ENCODE results near the gene MCM7.
"Not testable (repeated sequence)": the region's sequence is repeated elsewhere in the genome, so short reads cannot be mapped to it uniquely, and the experiment has no call there.

MCM7 gene
- total RNA-seq, result 79.2 to 130 (median 96.7) reads per million in 4 donors

DNA sequence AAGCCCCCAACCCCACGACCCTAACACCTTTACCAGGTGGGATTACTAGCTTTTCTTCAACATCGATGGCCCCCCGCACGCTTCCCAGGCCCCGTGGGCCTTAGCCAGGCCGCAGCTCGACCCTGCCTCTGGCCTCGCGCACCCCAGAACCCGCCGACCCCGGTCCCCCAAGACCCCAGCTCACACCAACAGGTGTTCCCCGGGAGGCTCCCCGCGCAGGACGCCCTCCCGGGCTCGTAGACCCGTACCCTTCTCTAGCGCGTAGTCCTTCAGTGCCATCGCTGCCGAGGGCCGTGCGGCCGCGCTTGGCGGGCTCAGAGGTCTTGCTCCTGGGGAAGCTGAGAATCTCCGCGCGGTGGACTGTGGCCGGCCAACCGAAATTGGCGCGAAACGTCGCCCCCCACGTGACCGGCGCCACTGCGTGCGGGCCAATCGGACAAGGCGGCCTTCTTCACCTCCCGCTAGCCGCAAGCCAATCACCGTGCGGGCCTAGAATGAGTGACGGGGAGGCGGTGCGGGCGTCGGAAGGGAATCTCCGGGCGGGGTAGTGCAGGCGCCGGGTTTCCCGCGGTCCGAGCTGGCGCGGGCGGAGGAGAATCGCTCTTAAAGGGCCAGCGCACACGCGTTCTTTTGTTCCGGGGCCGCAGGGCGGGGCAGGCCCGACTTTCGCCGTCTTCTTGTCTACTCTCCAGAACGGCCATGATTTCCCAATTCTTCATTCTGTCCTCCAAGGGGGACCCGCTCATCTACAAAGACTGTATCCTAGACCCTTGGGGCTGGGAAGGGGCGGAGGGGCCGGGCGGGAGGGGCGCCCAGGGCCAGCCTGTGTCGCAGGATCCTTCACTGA, at the start of gene MCM7, which contains the start of gene AP4M1:
MCM7 (minus strand) TSS at position 382 of the 847 bp plus-strand sequence; CDS start at position 279, 103 bp downstream.
AP4M1 (plus strand) TSS at position 628 of the 847 bp plus-strand sequence; CDS start at position 700, 72 bp downstream.
- DNase-seq, result peak; percentile 93 to 99 (median 94)

DNA sequence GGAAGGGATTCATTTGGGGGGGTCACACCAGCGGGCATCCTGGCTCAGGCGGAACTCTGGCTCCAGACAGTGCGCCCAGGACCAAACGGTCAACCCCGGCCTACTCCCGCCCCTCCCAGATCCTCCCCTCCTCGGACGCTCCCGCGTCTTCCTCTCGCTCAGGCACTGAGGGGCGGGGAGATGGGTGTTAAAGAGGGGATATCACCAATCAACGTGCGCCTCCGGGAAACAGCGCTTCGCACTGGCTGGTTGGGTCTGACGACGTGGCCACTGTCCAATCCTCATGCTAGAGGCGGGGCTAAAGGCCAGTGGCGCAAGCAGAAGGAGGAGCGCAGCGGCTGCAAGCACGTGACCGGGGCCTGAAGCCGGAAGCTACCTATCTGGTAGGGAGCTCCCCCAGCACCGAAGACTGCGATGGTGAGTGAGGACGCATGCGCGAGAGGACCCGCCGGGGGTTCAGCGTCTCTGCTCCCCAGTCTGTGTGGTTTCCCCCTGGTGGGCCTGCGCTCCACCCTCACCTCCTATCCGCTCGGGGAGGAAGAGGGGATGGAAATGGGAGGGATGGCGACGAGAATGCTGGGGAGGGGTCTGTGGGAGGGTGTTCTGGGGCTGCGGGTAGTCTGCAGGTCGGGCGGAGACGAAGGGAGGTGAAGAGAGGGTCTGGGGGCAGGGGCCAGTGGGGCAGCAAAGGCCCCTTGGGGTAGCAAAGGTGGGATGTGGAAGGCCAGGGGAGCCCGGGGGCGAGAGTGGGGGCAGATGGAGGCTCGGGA, 47.5 kb upstream of the MCM7 start, which contains the start of gene LAMTOR4:
LAMTOR4 (plus strand) TSS at position 360 of the 770 bp plus-strand sequence; CDS start at position 415, 55 bp downstream.
- peak; percentile 97 to 100 (median 98) for DNase-seq

DNA sequence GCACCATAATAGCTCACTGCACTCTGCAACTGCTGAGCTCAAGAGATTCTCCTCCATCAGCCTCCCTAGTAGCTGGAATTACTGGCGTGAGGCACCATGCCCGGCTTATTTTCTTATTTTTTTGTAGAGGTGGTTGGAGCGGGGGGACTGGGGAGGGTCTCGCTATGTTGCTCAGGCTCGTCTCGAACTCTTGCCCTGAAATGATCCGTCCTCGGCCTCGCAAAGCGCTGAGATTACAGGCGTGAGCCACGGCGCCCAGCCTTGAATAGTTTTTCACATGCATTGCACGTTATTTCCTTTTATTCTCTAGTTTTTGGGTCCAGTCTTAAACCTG, 47.0 kb upstream of the MCM7 start:
- DNase-seq, result no peak

DNA sequence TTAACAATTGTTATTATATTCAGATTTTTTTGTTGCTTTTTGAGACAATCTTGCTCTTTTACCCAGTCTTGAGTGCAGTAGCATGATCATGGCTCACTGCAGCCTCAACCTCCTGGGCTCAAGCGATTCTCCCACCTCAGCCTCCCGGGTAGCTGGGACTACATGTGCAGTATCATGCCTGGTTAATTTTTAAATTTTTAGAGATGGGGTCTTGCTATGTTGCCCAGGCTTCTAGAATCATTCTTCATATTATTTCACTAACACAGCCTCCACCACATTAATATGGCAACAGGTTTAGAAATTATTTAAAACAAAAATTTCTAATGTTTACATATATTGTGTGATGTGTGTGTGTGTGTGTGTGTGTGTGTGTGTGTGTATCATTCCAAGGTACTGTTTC, 46.1 kb upstream of the MCM7 start:
- DNase-seq, result no peak

DNA sequence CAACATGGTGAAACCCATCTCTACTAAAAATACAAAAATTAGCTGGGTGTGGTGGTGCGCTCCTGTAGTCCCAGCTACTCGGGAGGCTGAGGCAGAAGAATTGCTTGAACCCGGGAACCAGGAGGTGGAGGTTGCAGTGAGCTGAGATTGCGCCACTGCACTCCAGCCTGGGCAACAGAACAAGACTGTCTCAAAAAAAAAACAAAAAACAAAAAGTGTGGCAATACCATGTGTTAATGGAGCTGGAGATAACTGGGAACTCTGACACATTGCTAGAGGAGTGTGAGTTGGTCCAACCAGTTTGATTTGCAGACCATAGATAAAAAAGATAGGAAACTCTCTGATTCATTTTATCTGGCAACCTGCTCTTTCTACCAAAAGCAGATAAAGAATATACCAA, 45.2 kb upstream of the MCM7 start:
- not testable (repeated sequence) for DNase-seq

DNA sequence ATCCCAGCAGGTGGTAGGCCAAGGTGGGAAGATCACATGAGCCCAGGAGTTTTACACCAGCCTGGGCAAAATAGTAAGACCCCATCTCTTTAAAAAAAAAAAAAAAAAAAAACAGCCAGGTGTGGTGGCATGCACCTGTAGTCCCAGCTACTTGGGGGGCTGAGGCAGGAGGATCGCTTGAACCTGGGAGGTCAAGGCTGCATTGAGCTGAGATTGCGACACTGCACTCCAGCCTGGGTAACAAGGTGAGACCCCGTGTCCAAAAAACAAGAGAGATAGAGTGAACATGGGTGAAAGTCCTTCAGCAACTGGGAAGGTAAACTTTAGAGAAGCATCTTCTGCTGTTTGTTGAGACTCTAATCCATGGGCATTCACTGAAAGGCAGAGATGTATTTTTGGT, 41.3 kb upstream of the MCM7 start:
- DNase-seq, result no peak

DNA sequence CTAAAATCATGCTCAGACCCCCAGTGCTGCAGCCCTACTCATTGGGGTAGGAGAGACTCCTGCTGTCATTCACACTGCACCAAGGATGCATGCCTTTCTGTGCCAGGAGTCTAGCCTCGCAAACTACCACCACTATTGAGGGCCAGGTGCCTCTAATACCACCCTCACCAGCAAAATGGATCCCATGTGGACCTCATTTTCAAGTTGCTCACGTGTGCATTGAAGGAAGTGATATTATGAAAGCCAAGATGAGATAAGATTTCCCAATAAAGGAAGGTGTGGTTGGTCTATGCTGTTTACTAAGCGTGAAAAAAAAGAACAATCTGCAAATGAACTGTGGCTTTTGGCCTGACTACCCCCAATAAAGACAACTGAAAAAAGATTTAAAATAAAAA, 40.4 kb upstream of the MCM7 start:
- DNase-seq, result no peak

DNA sequence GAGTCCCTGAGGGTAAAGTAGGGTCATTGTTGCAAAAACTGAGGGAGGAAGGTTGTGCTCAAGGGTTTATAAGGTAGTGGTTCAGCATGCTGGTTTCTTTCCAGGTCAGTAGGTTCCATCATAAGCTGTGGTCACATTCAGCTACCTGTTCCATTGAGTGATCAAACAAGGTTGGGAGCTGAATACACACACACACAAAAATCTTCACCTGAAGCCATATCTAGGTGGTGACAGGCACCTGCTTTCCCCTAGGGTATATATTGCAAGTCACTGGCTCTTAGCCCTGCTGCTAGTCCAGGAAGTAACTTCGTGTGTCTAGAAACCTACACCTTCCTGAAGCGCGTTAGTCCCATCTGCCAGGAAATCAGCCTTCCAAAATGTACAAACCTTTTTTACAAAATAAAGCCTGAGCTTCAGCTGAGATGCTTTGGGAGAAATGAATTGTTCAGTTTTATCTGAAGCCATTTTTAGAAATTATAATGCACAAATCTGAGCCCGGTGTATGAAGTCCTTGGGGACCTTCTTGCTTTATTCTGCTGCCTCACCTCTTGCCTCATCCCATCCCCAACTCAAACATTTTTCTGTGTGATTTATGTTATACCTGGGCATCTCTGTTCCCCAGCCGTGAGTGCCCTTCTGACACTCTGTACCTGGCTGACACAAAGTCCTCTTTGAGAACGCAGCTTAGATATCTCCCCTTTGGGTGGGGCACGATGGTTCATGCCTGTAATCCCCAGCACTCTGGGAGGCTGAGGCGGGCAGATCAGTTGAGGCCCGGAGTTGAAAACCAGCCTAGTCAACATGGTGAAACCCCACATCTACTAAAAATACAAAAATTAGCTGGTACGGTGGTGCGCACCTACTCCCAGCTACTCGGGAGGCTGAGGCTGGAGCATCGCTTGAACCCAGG, 36.9 kb upstream of the MCM7 start:
- DNase-seq, result no peak

DNA sequence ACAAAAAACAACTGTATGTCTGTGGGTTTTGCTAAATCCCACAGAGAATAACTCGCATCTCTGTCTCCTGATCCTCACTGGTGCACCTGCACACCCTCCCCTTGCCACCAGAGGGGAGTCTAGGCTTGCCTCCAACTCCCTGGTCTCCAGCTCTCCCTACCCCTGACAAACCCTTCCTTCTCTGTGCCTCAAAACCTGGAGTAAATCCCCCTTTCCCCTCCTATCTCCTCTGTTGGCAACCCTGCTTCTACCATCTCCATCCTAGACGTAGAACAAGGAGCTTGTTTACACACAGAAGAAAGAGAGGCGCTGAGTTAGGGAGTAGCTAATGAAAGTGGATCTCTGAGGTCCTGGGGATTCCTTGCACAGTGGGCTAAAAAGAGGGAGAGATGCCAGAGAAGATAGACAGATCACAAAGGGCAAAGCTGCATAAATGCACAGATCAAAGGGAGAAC, 31.5 kb upstream of the MCM7 start:
- DNase-seq, result peak in 4 of 5 donors; percentile 46 to 66 (median 54)

DNA sequence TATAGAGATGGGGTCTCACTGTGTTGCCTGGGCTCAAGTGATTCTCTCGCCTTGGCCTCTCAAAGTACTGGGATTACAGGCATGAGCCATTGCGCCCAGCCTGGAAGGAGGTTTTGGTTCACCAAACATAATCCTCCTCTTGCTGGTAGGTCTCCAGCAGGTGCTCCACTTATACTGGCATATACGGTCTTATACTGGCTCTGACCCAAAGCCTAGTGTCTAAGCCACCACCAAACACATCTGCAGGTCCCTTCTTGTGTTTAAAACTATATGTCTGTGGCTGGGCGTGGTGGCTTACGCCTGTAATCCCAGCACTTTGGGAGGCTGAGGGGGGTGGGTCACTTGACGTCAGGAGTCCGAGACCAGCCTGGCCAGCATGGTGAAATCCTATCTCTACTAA, 30.9 kb upstream of the MCM7 start:
- DNase-seq, result no peak

DNA sequence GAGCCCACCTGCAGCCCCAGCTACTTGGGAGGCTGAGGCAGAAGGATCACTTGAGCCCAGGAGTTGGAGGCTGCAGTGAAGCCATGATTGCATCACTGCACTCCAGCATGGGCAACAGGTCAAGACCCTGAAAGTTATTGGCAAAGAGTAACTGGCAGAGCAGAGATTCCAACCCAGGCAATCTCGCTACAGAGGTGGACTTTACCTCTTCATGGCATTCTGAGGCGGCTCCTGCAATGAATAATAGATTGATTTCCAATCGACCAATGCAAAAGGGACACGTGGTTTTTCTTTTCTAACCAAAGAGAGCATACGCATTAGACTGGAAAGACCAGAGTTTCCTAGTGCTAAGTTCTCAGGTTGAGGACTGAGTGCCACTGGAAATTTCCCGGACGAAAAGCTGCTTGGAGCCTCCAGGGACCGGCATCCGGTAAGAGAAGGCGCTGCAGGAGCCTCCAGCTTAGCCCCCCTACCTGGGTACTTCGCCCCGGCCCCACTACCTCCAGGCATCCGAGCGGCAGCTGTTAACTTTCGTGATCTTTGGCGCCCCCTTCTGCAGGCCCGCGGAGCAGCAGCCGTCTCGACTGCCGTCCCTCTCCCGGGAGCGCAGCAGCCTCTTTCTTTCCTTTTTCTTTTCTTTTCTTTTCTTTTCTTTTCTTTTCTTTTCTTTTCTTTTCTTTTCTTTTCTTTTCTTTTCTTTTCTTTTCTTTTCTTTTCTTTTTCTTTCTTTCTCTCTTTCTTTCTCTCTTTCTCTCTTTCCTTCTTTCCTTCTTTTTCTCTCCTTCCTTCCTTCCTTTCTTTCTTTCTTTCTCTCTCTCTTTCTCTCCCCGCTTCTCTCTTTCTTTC, 29.6 kb upstream of the MCM7 start:
- peak; percentile 67 to 81 (median 73) for DNase-seq

DNA sequence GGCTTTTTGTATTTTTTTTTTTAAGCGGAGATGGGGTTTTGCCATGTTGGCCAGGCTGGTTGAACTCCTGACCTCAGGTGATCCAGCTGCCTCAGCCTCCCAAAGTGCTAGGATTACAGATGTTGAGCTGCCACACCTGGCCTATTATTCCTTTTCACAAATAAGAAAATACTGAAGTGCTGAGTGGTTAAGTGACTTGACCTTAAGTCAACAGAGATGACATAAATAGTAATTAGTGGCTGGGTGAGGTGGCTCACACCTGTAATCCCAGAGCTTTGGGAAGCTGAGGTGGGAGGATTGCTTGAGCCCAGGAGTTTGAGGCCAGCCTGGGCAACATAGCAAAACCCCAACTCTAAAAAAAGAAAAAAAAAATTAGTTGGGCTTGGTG, 29.0 kb upstream of the MCM7 start:
- DNase-seq, result not testable (repeated sequence)

DNA sequence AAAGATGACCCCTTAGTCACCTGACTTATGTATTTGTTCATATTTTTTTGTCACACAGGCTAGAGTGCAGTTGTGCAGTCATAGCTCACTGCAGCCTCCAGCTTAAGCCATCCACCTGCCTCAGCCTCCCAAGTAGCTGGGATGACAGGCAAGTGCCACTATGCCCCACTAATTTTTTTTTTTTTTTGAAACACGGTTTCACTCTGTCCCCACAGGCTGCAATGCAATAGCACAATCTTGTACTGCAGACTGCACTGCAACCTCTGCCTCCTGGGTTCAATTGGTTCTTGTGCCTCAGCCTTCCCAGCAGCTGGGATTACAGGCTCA, 27.4 kb upstream of the MCM7 start:
- no peak for DNase-seq

DNA sequence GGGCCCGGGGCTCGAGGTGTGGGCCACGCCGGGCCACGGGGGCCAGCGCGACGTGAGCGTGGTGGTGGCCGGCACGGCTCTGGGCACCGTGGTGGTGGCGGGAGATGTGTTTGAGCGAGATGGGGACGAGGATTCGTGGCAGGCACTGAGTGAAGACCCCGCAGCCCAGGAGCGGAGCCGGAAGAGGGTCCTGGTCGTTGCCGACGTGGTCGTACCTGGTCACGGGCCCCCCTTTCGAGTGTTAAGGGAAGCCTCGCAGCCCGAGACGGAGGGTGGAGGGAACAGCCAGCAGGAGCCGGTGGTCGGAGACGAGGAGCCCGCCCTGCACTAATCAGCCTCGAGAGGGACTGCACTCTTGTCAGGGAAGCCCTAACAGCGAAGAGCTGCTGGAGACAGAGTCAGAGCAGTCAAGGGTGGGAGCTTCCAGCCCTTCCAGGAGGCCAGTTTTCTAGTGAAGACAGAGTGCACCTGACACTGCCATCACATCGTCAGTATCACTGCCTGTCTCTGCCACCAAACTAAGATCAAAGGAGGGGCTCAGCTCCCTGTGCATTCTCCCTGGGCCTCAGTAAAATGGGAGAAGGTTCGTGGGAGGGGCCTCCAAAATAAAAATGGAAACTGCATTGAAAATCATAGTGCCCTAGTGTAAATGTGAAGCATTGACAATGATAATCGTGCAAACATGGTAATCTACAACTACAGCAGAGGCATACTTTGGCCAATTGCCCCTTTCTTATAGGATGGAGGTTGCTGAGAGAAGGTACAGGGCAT, 26.9 kb upstream of the MCM7 start:
- peak in 1 of 5 donors; percentile 31 for DNase-seq

DNA sequence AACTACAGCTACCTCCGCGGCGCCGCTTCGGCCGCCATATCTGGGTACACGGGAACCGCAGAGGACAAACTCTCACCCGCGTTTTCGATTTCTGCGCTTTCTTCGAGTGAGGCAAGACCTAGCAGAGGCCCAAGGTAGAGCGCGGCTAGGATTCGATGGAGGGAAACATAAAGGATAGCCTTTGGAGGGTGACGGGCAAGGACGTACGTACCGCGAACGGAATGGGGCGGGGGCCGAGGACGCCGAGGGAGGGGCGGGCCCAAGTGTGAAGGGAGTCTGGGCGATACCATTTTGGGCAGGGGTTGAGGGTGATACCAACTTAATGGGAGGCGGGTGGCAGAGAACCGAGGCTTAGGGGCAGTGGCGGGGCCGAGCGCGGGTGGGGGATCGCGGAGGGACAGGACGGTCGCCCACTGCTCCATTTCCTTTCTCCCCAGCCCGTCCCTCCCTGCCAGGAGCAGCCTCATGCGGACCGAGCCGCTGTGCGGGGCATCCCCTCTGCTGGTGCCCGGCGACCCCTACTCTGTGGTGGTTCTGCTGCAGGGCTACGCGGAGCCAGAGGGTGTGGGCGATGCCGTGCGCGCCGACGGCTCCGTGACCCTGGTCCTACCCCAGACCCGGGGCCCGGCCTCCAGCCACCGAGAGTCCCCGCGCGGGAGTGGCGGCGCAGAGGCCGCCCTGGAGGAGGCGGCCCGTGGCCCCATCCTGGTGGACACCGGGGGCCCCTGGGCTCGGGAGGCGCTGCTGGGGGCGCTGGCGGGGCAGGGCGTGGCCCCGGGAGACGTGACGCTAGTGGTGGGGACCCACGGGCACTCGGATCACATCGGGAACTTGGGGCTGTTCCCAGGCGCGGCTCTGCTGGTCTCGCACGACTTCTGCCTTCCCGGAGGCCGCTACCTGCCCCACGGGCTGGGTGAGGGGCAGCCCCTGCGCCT, 26.0 kb upstream of the MCM7 start, which contains the start of gene MBLAC1:
MBLAC1 (plus strand) TSS at position 37 of the 935 bp plus-strand sequence; CDS start at position 466, 429 bp downstream.
- DNase-seq, result peak; percentile 81 to 92 (median 88)

DNA sequence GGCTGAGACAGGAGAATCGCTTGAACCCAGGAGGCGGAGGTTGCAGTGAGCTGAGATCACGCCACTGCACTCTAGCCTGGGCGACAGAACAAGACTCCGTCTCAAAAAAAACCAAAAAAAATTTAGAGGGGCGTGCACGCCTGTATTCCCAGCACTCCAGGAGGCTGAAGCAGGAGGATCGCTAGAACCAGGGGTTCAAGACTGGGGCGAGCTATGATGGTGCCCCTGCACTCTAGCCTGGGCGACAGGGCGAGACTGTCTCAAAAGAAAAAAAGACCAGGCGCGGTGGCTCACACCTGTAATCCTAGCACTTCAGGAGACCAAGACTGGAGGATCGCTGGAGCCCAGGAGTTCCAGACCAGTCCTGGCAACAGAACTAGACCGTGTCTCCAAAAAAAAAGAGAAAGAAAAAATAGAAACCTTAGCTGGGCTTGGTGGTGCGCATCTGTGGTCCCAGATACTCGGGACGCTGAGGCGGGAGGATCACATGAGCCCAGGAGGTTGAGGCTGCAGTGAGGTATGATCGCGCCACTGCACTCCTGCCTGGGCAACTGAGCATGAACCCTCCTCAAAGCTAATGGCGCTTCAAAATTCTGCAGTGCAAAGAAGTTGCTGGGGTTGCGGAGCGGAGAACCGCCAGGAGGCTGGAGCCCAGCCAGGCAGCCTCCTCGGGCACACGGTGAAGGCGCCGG, 25.2 kb upstream of the MCM7 start:
- DNase-seq, result no peak

DNA sequence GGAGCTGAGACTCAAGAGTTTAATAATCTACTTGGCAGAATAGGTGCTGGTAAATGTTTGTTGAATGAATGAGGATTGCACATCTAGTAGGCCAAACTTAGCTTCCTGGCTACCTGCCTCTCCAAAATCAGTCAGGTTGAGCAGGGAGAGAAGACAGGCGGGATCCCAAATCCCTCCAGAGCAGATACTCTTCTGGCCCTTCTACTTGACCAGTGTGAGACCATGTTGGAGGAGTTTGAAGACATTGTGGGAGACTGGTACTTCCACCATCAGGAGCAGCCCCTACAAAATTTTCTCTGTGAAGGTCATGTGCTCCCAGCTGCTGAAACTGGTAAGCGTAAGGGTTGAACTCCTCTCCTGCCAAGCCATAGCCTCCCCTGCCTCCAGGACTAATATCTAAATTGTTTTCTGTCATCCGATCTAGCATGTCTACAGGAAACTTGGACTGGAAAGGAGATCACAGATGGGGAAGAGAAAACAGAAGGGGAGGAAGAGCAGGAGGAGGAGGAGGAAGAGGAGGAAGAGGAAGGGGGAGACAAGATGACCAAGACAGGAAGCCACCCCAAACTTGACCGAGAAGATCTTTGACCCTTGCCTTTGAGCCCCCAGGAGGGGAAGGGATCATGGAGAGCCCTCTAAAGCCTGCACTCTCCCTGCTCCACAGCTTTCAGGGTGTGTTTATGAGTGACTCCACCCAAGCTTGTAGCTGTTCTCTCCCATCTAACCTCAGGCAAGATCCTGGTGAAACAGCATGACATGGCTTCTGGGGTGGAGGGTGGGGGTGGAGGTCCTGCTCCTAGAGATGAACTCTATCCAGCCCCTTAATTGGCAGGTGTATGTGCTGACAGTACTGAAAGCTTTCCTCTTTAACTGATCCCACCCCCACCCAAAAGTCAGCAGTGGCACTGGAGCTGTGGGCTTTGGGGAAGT, 23.4 kb upstream of the MCM7 start:
- no peak for DNase-seq

DNA sequence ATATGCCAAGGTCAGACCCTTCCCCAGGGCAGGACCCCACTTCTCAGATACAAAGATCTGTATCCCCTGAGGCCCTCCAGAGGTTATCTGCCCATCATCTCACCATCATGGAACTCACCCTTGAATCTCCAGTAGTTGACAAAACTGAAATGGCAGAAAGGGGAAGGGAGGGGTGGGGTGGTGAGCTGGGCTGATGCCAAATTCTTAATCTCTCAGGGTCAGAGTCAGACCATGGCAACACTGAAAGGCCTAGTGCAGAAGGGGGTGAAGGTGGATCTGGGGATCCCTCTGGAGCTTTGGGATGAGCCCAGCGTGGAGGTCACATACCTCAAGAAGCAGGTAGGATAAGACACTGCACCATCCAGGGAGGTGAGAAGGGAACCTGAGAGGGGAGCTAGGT, 21.4 kb upstream of the MCM7 start:
- no peak for DNase-seq

Data from T-helper 1 cell (primary cell).